Left ventricle myocardium inferior (tissue), 1 donor: ENCODE data around the gene SLC25A43. TPM values are rescaled to one million over a fixed set of nuclear protein-coding genes. Genes with fewer than 3 reads are reported as not detected.

Experiments used
- DNase-seq: peaks from one replicate; pipeline ENCODE4 v3.0.0-alpha.2; 2020
- H3K27ac ChIP-seq: fragments of 200-600 bp; replicated peaks from 2 replicates; pipeline ENCODE4 v1.8.0; 2021
- H3K27me3 ChIP-seq: fragments of 200-600 bp; 2 replicates; pipeline ENCODE4 v1.8.0; 2021; ENCODE audit warnings: low read depth
- H3K36me3 ChIP-seq: fragments of 200-600 bp; 2 replicates; pipeline ENCODE4 v1.8.0; 2021
- H3K4me1 ChIP-seq: fragments of 200-600 bp; 2 replicates; pipeline ENCODE4 v1.8.0; 2021
- H3K4me3 ChIP-seq: fragments of 200-600 bp; 2 replicates; pipeline ENCODE4 v1.8.0; 2021; ENCODE audit warnings: mild to moderate bottlenecking, moderate library complexity
- H3K9me3 ChIP-seq: fragments of 200-600 bp; replicated peaks from 2 replicates; pipeline ENCODE4 v1.8.0; 2021
- intact Hi-C: fragments of 100-400 bp; cut with micrococcal nuclease; formaldehyde crosslinking; loops from one replicate; pipeline ENCODE4 v1.11.0; 2022
- total RNA-seq: library from RNA; stranded (reverse); fragmentation: NEBNext Ultra II Directional; extraction: Animal tissue kit (Norgen Biotek cat#: 25700); gene quantifications from one replicate; pipeline ENCODE4 v1.2.1, GENCODE V29; 2021
- TF ChIP-seq, protein P1 (sequence below): fragments of 200-600 bp; IDR thresholded peaks from 2 replicates; pipeline ENCODE4 v1.8.0; 2021; ENCODE audit warnings: antibody characterized with exemption, mild to moderate bottlenecking, borderline replicate concordance
- donor health status: DM: no; HTN: yes; CAD: no; lungs with severe emphysema.

SLC25A43 gene
- total RNA-seq, 1 donor from 2014 or later: 1.4 TPM

DNA sequence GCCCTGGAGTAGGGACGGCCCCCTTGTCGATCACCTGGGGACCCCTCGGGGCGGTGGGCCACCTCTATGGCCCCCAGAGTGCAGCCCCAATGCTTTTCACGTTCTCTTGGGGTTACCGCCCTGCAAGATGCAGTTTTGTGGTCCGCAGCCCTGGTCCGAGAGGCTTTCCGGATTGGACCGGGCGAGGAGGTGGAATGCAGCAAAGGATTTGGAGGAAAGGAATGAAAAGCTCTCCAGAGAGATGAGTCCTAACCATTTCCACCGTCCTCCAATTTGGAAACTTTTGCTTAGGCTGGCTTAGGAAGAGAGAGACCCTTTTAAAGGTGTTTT is 601 bp downstream of the SLC25A43 start:
- TF ChIP-seq, protein P1, sequence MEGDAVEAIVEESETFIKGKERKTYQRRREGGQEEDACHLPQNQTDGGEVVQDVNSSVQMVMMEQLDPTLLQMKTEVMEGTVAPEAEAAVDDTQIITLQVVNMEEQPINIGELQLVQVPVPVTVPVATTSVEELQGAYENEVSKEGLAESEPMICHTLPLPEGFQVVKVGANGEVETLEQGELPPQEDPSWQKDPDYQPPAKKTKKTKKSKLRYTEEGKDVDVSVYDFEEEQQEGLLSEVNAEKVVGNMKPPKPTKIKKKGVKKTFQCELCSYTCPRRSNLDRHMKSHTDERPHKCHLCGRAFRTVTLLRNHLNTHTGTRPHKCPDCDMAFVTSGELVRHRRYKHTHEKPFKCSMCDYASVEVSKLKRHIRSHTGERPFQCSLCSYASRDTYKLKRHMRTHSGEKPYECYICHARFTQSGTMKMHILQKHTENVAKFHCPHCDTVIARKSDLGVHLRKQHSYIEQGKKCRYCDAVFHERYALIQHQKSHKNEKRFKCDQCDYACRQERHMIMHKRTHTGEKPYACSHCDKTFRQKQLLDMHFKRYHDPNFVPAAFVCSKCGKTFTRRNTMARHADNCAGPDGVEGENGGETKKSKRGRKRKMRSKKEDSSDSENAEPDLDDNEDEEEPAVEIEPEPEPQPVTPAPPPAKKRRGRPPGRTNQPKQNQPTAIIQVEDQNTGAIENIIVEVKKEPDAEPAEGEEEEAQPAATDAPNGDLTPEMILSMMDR: no peak
- Histone ChIP-seq H3K36me3 (no peaks in the 10 kb centered on the region), H3K9me3 (no peaks in the 10 kb centered on the region), H3K4me1 (peaks cover 10% of the 10 kb centered on the region), H3K27me3 (no peaks in the 10 kb centered on the region), H3K4me3 (peak overlapping the region; percentile 74), H3K27ac (peak overlapping the region; percentile 81)
- intact Hi-C loops: no loop called here
- DNase-seq: no peak

DNA sequence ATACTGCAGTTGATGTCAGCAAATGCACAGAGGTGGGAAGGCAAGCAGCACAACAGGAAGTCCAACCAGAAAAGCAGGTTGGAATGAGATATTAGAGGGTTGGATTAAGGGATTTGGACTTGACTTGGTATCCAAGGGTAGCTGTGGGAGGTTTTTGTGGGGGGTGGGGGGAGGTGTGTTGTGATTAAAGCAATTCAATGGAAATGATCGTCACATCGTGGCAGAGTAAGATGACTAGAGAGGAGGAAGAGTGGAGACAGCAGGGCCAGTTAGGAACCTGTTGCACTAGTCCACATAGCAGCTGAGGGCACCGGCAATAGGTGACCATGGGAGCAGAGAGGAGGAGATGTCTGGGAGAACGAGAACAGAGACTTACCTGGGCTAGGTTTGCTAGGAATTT is 2.4 kb downstream of the SLC25A43 start:
- no peak overlapping the region for H3K4me3 ChIP-seq
- TF ChIP-seq, protein P1: no peak
- H3K27me3 ChIP-seq: no peaks in the 10 kb centered on the region
- no peak overlapping the region for H3K27ac ChIP-seq
- no peak for DNase-seq
- H3K4me1 ChIP-seq: peaks cover 10% of the 10 kb centered on the region
- H3K36me3 ChIP-seq: no peaks in the 10 kb centered on the region
- intact Hi-C loops: no loop called here
- H3K9me3 ChIP-seq: no peaks in the 10 kb centered on the region

DNA sequence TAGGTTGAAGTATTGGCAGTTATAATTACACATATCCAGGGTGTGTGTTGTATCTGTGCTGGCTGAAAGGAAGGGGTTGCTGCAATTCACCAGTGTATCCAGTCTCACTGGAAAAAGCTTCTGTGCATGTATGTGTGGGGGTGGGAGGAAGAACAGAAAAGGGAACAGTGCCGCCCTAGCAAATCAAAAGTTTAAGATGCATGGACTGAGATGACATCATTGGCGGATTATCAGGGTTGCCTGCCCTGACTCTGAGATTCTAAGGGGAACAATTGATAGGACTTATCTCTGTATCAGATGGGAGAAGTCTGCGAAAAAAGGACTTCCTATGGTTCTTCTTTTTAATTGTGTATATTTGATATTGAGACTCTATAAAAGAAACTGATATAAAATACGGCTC is 3.5 kb downstream of the SLC25A43 start:
- TF ChIP-seq, protein P1: no peak
- H3K36me3 ChIP-seq: no peaks in the 10 kb centered on the region
- H3K27me3 ChIP-seq: no peaks in the 10 kb centered on the region
- no peak overlapping the region for H3K4me3 ChIP-seq
- no peaks in the 10 kb centered on the region for H3K9me3 ChIP-seq
- intact Hi-C loops: no loop called here
- no peak overlapping the region for H3K27ac ChIP-seq
- no peak for DNase-seq
- peaks cover 10% of the 10 kb centered on the region for H3K4me1 ChIP-seq

DNA sequence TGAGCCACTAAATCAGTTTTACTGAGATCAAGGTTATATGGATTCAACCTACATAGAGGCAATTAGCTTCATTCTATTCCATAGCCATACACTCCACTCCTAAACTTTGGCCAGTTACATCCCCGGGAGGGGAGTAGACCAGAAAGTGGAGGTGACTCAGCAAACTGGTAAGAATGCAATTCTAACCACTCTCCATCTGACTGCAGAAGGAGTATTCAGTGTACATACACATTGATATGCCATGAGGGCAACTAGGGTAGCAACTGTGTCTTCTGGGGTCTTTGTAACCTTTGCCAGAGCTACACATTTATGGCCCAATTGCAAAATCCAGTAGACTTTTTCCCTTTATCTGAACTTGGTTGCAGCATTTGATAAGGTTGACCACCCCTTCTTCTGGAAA is 7.6 kb downstream of the SLC25A43 start:
- intact Hi-C loops: no loop called here
- TF ChIP-seq, protein P1: no peak
- H3K27ac ChIP-seq: no peak overlapping the region
- no peak overlapping the region for H3K4me3 ChIP-seq
- H3K36me3 ChIP-seq: no peaks in the 10 kb centered on the region
- H3K9me3 ChIP-seq: no peaks in the 10 kb centered on the region
- H3K4me1 ChIP-seq: no peaks in the 10 kb centered on the region
- DNase-seq: no peak
- H3K27me3 ChIP-seq: no peaks in the 10 kb centered on the region

DNA sequence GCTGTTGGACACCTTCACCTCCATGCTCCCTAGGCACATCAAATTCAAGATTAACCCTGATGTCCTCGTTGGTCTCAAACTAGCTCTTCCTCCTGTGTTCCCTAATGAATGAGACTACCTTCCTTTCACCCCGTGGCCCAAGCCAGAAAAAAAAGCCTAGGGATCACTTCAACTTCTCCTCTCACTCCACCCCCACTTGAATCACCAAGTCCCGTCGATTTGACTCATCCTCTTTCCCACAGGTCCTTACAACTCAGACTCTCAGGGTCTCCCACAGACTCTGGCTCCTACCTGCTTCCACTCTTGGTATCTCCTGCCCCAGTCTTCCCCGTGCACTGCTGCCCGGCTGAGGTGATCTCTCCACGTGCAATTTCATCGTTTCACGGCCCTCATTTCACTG is 8.5 kb downstream of the SLC25A43 start:
- TF ChIP-seq, protein P1: no peak
- intact Hi-C loops: no loop called here
- Histone ChIP-seq H3K4me1 (no peaks in the 10 kb centered on the region), H3K27me3 (no peaks in the 10 kb centered on the region), H3K9me3 (no peaks in the 10 kb centered on the region), H3K4me3 (no peak overlapping the region), H3K27ac (no peak overlapping the region), H3K36me3 (no peaks in the 10 kb centered on the region)
- DNase-seq: no peak
